Measurements from ENCODE around the gene CGA. TPM values are rescaled to one million over a fixed set of nuclear protein-coding genes. Genes with fewer than 3 reads are reported as not detected.

Gene CGA
- total and polyA plus RNA-seq, 8 donors, result not detected

DNA sequence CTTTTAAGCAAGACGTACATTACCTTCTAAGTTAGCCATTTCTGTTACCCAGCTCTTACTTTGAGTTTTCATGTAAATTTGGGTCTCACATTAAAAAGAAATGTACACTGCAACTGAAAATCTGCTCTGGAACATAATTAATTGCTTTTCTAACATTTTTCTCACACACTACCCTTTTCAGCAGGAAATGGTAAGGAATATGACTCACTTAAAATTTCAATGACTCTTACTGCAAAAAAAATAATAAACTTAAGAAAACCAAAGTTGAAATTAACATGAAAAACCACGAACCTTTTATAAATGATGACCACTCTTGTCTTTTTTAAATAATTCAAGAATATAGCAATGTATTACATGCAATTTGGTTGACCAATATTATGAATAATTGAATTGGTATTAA lies 1.3 kb downstream of the CGA start:
- WGBS, 5 donors, result 62 to 73% (median 70%) methylated on average over 2 of the region's 2 CpGs
- no peak overlapping the region for H3K27ac ChIP-seq
- H3K27me3 ChIP-seq, result peaks cover 0 to 7% (median 0%) of the 10 kb centered on the region in 3 donors
- H3K36me3 ChIP-seq, result no peaks in the 10 kb centered on the region
- TF ChIP-seq EP300 (IDR thresholded peaks at IDR 0.05) (no peak), POLR2AphosphoS5 (IDR thresholded peaks at IDR 0.05) (no peak), POLR2A (IDR thresholded peaks at IDR 0.05) (no peak)
- TF ChIP-seq, protein P1, sequence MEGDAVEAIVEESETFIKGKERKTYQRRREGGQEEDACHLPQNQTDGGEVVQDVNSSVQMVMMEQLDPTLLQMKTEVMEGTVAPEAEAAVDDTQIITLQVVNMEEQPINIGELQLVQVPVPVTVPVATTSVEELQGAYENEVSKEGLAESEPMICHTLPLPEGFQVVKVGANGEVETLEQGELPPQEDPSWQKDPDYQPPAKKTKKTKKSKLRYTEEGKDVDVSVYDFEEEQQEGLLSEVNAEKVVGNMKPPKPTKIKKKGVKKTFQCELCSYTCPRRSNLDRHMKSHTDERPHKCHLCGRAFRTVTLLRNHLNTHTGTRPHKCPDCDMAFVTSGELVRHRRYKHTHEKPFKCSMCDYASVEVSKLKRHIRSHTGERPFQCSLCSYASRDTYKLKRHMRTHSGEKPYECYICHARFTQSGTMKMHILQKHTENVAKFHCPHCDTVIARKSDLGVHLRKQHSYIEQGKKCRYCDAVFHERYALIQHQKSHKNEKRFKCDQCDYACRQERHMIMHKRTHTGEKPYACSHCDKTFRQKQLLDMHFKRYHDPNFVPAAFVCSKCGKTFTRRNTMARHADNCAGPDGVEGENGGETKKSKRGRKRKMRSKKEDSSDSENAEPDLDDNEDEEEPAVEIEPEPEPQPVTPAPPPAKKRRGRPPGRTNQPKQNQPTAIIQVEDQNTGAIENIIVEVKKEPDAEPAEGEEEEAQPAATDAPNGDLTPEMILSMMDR (IDR thresholded peaks at IDR 0.05), result no peak
- DNase-seq, result no peak
- intact Hi-C loops (cut with DNase I; ENCODE audit: low total_unique reads), result no loop called here
- H3K4me3 ChIP-seq, result no peak overlapping the region
- no peaks in the 10 kb centered on the region for H3K4me1 ChIP-seq
- H3K9me3 ChIP-seq, result no peaks in the 10 kb centered on the region

DNA sequence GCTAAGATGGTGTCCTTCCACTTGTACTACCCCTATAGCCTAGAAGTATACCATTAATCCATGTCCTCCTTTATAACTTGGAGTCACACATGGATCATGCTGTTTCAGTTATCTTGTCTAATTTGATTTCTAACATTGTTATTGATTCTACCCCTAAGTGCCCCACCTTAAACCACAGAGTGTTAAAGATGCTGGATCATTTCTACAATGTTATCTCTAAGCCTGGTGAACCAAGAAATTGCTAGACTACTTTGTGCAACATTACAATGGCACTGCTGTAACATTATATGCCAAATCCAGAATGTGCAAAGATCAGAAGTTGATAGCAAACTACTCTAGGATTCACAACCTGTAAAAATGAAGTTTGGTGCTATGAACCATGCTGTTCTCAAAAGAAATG lies 1.7 kb downstream of the CGA start:
- DNase-seq, result no peak
- H3K9me3 ChIP-seq, result no peaks in the 10 kb centered on the region
- H3K4me3 ChIP-seq, result no peak overlapping the region
- H3K36me3 ChIP-seq, result no peaks in the 10 kb centered on the region
- no peaks in the 10 kb centered on the region for H3K4me1 ChIP-seq
- TF ChIP-seq POLR2A (IDR thresholded peaks at IDR 0.05) (no peak), POLR2AphosphoS5 (IDR thresholded peaks at IDR 0.05) (no peak)
- TF ChIP-seq, protein P1 (IDR thresholded peaks at IDR 0.05), result no peak
- H3K27ac ChIP-seq, result no peak overlapping the region
- H3K27me3 ChIP-seq, result peaks cover 0 to 7% (median 0%) of the 10 kb centered on the region in 3 donors
- intact Hi-C loops (cut with DNase I; ENCODE audit: low total_unique reads), result no loop called here

DNA sequence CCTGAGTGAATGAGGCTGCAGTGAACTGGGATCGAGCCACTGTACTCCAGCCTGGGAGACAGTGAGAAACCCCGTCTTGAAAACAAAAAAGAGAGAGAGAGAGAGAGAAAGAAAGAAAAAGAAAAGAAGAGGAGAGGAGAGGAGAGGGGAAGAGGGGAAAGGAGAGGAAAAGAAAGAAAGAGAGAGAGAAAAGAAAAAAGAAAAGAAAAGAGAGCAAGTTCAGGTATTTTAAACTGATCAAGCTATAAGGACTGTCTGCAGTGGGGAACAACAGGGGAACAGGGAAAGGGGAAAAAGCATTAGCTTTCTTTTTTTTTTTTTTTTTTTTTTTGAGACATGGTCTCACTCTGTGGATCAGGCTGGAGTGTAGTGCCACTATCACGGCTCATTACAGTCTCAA lies 2.5 kb downstream of the CGA start:
- TF ChIP-seq, protein P1 (IDR thresholded peaks at IDR 0.05), result no peak
- TF ChIP-seq POLR2AphosphoS5 (IDR thresholded peaks at IDR 0.05) (no peak), POLR2A (IDR thresholded peaks at IDR 0.05) (no peak), EP300 (IDR thresholded peaks at IDR 0.05) (no peak)
- no peak overlapping the region for H3K4me3 ChIP-seq
- no peaks in the 10 kb centered on the region for H3K36me3 ChIP-seq
- H3K27me3 ChIP-seq, result peaks cover 0 to 7% (median 0%) of the 10 kb centered on the region in 3 donors
- H3K27ac ChIP-seq, result no peak overlapping the region
- no peak for DNase-seq
- no peaks in the 10 kb centered on the region for H3K4me1 ChIP-seq
- 60 to 81% (median 72%) methylated on average over 3 of the region's 3 CpGs for WGBS, 5 donors
- no peaks in the 10 kb centered on the region for H3K9me3 ChIP-seq
- intact Hi-C loops (cut with DNase I; ENCODE audit: low total_unique reads), result no loop called here

DNA sequence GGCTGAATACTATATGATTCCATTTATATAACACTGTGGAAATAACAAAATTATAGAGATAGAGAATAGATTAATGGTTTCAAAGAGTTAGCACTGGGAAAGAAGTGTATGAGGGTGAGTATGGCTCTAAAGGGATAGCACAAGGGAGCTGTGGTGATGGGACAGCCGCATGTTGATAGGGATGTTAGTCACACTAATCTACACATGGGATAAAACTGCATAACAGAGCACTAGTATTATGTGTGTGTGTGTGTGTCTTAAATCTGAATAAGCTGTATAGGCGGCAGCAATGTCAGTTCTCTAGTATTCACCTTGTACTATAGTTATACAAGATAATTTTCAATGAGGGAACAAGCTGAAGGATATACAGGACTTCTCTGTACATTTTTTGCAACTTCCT lies 5.8 kb downstream of the CGA start:
- no peak overlapping the region for H3K4me3 ChIP-seq
- TF ChIP-seq POLR2AphosphoS5 (IDR thresholded peaks at IDR 0.05) (no peak), EP300 (IDR thresholded peaks at IDR 0.05) (no peak), POLR2A (IDR thresholded peaks at IDR 0.05) (no peak)
- TF ChIP-seq, protein P1 (IDR thresholded peaks at IDR 0.05), result no peak
- no peaks in the 10 kb centered on the region for H3K4me1 ChIP-seq
- H3K36me3 ChIP-seq, result no peaks in the 10 kb centered on the region
- no peaks in the 10 kb centered on the region for H3K9me3 ChIP-seq
- intact Hi-C loops (cut with DNase I; ENCODE audit: low total_unique reads), result no loop called here
- H3K27me3 ChIP-seq, result no peaks in the 10 kb centered on the region
- H3K27ac ChIP-seq, result no peak overlapping the region
- 86 to 100% (median 95%) methylated on average over 2 of the region's 2 CpGs for WGBS, 5 donors
- DNase-seq, result no peak
